HepG2 (cell line): ENCODE results near the gene TCF12. TPM values are rescaled to one million over a fixed set of nuclear protein-coding genes. Genes with fewer than 3 reads are reported as not detected.

ENCODE experiments used
- ATAC-seq: fragments of 200-7000 bp; cut with Tn5 transposase; 3 replicates; pipeline ENCODE4 v1.9.1; 2020; ENCODE audit warnings: mild to moderate bottlenecking, moderate library complexity
- BruUV-seq: library from RNA; stranded (reverse); fragments of 400-500 nt; replicated peaks from 2 replicates; lab custom pipeline; 2021; lab: Mats Ljungman, UMichigan
- CTCF ChIA-PET: fragments of 300-600 bp; formaldehyde crosslinking; extraction: SDS; loops from one replicate; lab custom pipeline; 2021; ENCODE audit warnings: low total read pairs, inconsistent platforms, low intra/inter-chr PET ratio; lab: Yijun Ruan, JAX
- POLR2A ChIA-PET: fragments of 350-600 bp; sonication (Branson Sonifier 250); formaldehyde crosslinking; loops from one replicate; lab custom pipeline; 2020; ENCODE audit warnings: antibody characterized with exemption, inconsistent platforms; lab: Yijun Ruan, JAX
- DNase-seq: peaks from one replicate; pipeline ENCODE4 v3.0.0-alpha.2; 2015; ENCODE audit warnings: low spot score
- FAIRE-seq: peaks from 3 replicates; lab custom pipeline; 2011; peaks lifted over from hg19 to GRCh38; lab: Jason Lieb, UNC
- H2AFZ ChIP-seq: one replicate; pipeline ENCODE4 v1.6.1; 2011; ENCODE audit warnings: low read length, inconsistent platforms
- H3K27ac ChIP-seq: fragments of 300-600 bp; 3 replicates; pipeline ENCODE4 v1.8.0; 2011; ENCODE audit warnings: mixed run types, mild to moderate bottlenecking, mixed read lengths, low read length, inconsistent platforms; ENCODE audit not compliant: insufficient read depth; ENCODE audit errors: extremely low read length
- H3K27me3 ChIP-seq, 2 experiments: fragments of 200-600 bp in 1 of 2; 2 replicates in 1 of 2; 3 replicates in 1 of 2; pipeline versions ENCODE4 v1.6.0 to v1.8.0; 2011; ENCODE audit warnings: low read length in 2 of 2, mild to moderate bottlenecking in 2 of 2, moderate library complexity in 2 of 2, inconsistent platforms in 1 of 2; ENCODE audit not compliant: insufficient read depth in 2 of 2, control insufficient read depth in 1 of 2
- H3K36me3 ChIP-seq, 2 experiments: fragments of 200-600 bp in 1 of 2; replicated peaks in 1 of 2; 2 replicates in 1 of 2; 3 replicates in 1 of 2; pipeline versions ENCODE4 v1.5.1 to v1.8.0; 2011; ENCODE audit warnings: low read length in 2 of 2, inconsistent platforms in 1 of 2; ENCODE audit not compliant: insufficient read depth in 2 of 2, control insufficient read depth in 1 of 2
- H3K4me1 ChIP-seq: 2 replicates; pipeline ENCODE4 v1.5.1; 2012; ENCODE audit warnings: low read length, inconsistent platforms; ENCODE audit not compliant: insufficient read depth
- H3K4me2 ChIP-seq: 2 replicates; pipeline ENCODE4 v1.6.0; 2011; ENCODE audit warnings: low read depth, low read length, inconsistent platforms
- H3K4me3 ChIP-seq, 3 experiments: fragments of 200-600 bp in 1 of 3; sonication (generic), shearing (Covaris generic) in 1 of 3; replicated peaks in 1 of 3; 2 replicates each; pipeline ENCODE4 v1.5.1; 2011 to 2016; ENCODE audit warnings: low read length in 3 of 3, inconsistent platforms in 2 of 3, low read depth in 2 of 3, mild to moderate bottlenecking in 2 of 3, control low read depth in 1 of 3, mixed read lengths in 1 of 3; ENCODE audit not compliant: insufficient read depth in 1 of 3
- H3K79me2 ChIP-seq: one replicate; pipeline ENCODE4 v1.6.1; 2011; ENCODE audit warnings: low read length, inconsistent platforms; ENCODE audit not compliant: insufficient read depth
- H3K9ac ChIP-seq: 2 replicates; pipeline ENCODE4 v1.6.0; 2011; ENCODE audit warnings: mild to moderate bottlenecking, low read depth, low read length, inconsistent platforms; ENCODE audit not compliant: insufficient read depth
- H3K9me3 ChIP-seq: 2 replicates; pipeline ENCODE4 v1.5.1; 2012; ENCODE audit warnings: mild to moderate bottlenecking, low read length
- H4K20me1 ChIP-seq: 2 replicates; pipeline ENCODE4 v1.6.0; 2011; ENCODE audit warnings: inconsistent platforms, mild to moderate bottlenecking, low read length, moderate library complexity; ENCODE audit not compliant: insufficient read depth
- CHD2 ChIP-seq: IDR thresholded peaks from 2 replicates; pipeline ENCODE4 v1.6.1; 2011; ENCODE audit warnings: low read depth, low read length, improper control_type of control experiment
- DPF2 ChIP-seq: sonication (generic); formaldehyde crosslinking; IDR thresholded peaks from 2 replicates; pipeline ENCODE4 v1.4.0; 2020; ENCODE audit warnings: mild to moderate bottlenecking, low read depth, missing genetic modification reagents, borderline replicate concordance
- GABPA ChIP-seq, 2 experiments: IDR thresholded peaks; 2 replicates each; pipeline ENCODE4 v1.6.1; 2011 to 2016; ENCODE audit warnings: low read depth in 2 of 2, low read length in 1 of 2, missing biosample characterization in 1 of 2, missing genetic modification characterization in 1 of 2
- HDAC6 ChIP-seq: fragments of 200-600 bp; sonication (generic); IDR thresholded peaks from 2 replicates; pipeline ENCODE4 v1.7.0; 2017; ENCODE audit warnings: mild to moderate bottlenecking, antibody characterized with exemption, low read length, low read depth
- HNRNPK ChIP-seq: fragments of 200-400 bp; formaldehyde crosslinking; IDR thresholded peaks from 2 replicates; pipeline ENCODE4 v1.6.1; 2018; ENCODE audit warnings: low read length, low read depth, moderate library complexity, mild to moderate bottlenecking; ENCODE audit not compliant: poor library complexity, severe bottlenecking
- NFKB2 ChIP-seq: sonication (generic); formaldehyde crosslinking; IDR thresholded peaks from 2 replicates; pipeline ENCODE4 v1.4.0; 2020; ENCODE audit warnings: missing genetic modification reagents, borderline replicate concordance
- NONO ChIP-seq, 2 experiments: fragments of 450-650 bp in 1 of 2; sonication (generic) in 1 of 2; formaldehyde crosslinking in 1 of 2; IDR thresholded peaks in 1 of 2; conservative IDR thresholded peaks in 1 of 2; 2 replicates each; pipeline versions ENCODE4 v1.6.1 to v1.8.0; 2017 to 2022; ENCODE audit warnings: mild to moderate bottlenecking in 1 of 2, missing genetic modification reagents in 1 of 2, moderate library complexity in 1 of 2
- POLR2AphosphoS5 ChIP-seq: IDR thresholded peaks from 2 replicates; pipeline ENCODE4 v1.6.1; 2012; ENCODE audit warnings: low read depth, low read length
- SSRP1 ChIP-seq: IDR thresholded peaks from 2 replicates; pipeline ENCODE4 v1.6.1; 2016; ENCODE audit warnings: control low read depth
- TOPORS ChIP-seq: sonication (generic); formaldehyde crosslinking; IDR thresholded peaks from 2 replicates; pipeline ENCODE4 v1.8.0; 2023; ENCODE audit warnings: mild to moderate bottlenecking, missing genetic modification reagents
- ZNF720 ChIP-seq: sonication (generic); formaldehyde crosslinking; IDR thresholded peaks from 2 replicates; pipeline ENCODE4 v1.4.0; 2020; ENCODE audit warnings: missing genetic modification reagents
- ZNF878 ChIP-seq: sonication (generic); formaldehyde crosslinking; IDR thresholded peaks from 2 replicates; pipeline ENCODE4 v1.8.1; 2023; ENCODE audit warnings: mild to moderate bottlenecking, missing genetic modification reagents, moderate library complexity
- ZSCAN29 ChIP-seq: sonication (generic); formaldehyde crosslinking; conservative IDR thresholded peaks from 2 replicates; pipeline ENCODE4 v1.4.0; 2020; ENCODE audit warnings: mild to moderate bottlenecking, missing genetic modification reagents
- WGBS: methylation state at CpG from one replicate; pipeline ENCODE4 v1.1.6; 2017; ENCODE audit warnings: low lambda C conversion rate; 5-methylcytosine and 5-hydroxymethylcytosine counted together
- in situ Hi-C: cut with HindIII; loops from 2 replicates; pipeline ENCODE4 v1.10.0; 2017; ENCODE audit warnings: low pct_unique_long_range_greater_than_20kb; ENCODE audit not compliant: extremely low pct_ligation_motif_present
- intact Hi-C: fragments of 100-400 bp; cut with micrococcal nuclease; formaldehyde crosslinking; loops from one replicate; pipeline ENCODE4 v1.10.0; 2022; ENCODE audit not compliant: unreplicated experiment
- polyA plus RNA-seq, 8 experiments: library from polyadenylated mRNA; depleted of rRNA in 3 of 8; stranded (reverse) in 7 of 8; unstranded in 1 of 8; fragments of >200 nt; fragmentation: Illumina TruSeq in 4 of 8; extraction: Trizol in 4 of 8; gene quantifications; 2 replicates each; pipeline versions ENCODE4 v1.2.1 to v1.2.3, GENCODE V29; 2011 to 2016; ENCODE audit warnings: low read depth in 4 of 8, missing spikeins in 1 of 8, mixed read lengths in 1 of 8; ENCODE audit not compliant: insufficient read depth in 1 of 8
- total RNA-seq, 5 experiments: library from RNA; depleted of rRNA; stranded (reverse); fragments of >200 nt; fragmentation: Illumina TruSeq; extraction: Trizol; gene quantifications; 2 replicates each; pipeline ENCODE4 v1.2.3, GENCODE V29; 2016; ENCODE audit warnings: low read depth in 1 of 5
- TF ChIP-seq, protein P1 (sequence below): sonication (generic); formaldehyde crosslinking; IDR thresholded peaks from 2 replicates; pipeline ENCODE4 v1.5.1; 2020; ENCODE audit warnings: missing genetic modification reagents, mild to moderate bottlenecking, borderline replicate concordance
- TF ChIP-seq, protein P2 (sequence below): sonication (generic); formaldehyde crosslinking; IDR thresholded peaks from 2 replicates; pipeline ENCODE4 v1.4.0; 2020; ENCODE audit warnings: missing genetic modification reagents, borderline replicate concordance

TCF12 gene
- total and polyA plus RNA-seq, 2 of the 13 experiments (the other 11 are each of a cell fraction or from before 2014, with no cell fraction given), result 48.6 to 51.1 TPM

DNA sequence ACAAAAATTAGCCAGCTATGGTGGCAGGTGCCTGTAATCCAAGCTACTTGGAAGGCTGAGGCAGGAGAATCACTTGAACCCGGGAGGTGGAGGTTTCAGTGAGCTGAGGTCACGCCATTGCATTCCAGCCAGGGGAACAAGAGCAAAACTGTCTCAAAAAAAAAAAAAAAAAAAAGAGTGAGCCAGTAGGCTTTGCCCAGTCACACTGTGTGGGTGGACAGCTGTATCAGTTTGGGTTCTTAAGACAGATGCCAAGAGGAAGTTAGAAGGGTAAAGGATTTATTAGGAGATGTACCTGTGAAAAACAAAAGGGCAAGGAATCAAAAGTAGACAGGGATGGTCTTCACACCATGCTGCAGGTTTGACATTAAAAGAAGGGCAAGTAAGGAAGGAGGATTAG is 371.7 kb downstream of the TCF12 start:
- H2AFZ ChIP-seq, result no peak overlapping the region
- WGBS, result 90% methylated on average over 2 of the region's 2 CpGs
- no peak overlapping the region for H3K4me3 ChIP-seq
- ChIA-PET CTCF (no interaction called here), POLR2A (no interaction called here)
- DNase-seq, result no peak
- peaks cover 7 to 30% of the 10 kb centered on the region in 2 experiments for H3K36me3 ChIP-seq
- H3K27me3 ChIP-seq, result no peaks in the 10 kb centered on the region
- ATAC-seq, result no peak
- H3K4me2 ChIP-seq, result no peak overlapping the region
- in situ Hi-C loops (no loop called here), intact Hi-C loops (no loop called here)
- TF ChIP-seq, protein P1, sequence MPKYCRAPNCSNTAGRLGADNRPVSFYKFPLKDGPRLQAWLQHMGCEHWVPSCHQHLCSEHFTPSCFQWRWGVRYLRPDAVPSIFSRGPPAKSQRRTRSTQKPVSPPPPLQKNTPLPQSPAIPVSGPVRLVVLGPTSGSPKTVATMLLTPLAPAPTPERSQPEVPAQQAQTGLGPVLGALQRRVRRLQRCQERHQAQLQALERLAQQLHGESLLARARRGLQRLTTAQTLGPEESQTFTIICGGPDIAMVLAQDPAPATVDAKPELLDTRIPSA, result no peak
- TF ChIP-seq DPF2 (CRISPR knock-in tag) (no peak), TOPORS (CRISPR knock-in tag) (no peak), HNRNPK (no peak), HDAC6 (no peak), NFKB2 (CRISPR knock-in tag) (no peak), CHD2 (no peak)
- H3K9me3 ChIP-seq, result no peaks in the 10 kb centered on the region
- no peak overlapping the region for H3K9ac ChIP-seq
- no peaks in the 10 kb centered on the region for H4K20me1 ChIP-seq
- H3K27ac ChIP-seq, result no peak overlapping the region
- no peak for FAIRE-seq
- no peaks in the 10 kb centered on the region for H3K79me2 ChIP-seq
- H3K4me1 ChIP-seq, result no peaks in the 10 kb centered on the region
- BruUV-seq, result no TSS peak

DNA sequence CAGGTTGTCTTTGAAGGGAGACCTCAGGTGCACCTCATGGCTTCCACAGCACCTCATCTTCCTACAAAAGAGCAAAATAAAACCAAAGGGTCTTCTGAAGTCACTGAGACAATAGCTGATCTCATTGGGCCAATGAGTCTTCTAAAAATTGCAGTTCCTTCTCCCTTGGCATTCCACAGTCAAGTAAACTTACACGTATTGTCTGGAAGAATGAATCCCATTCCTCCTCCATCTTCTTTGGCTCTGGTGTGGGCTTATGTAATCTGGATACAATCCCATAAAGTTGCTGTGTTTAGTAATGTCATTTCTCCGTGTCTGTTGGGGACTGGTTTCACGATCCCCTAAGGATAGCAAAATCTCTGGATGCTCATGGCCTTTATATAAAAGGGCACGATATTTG is 372.4 kb downstream of the TCF12 start:
- TF ChIP-seq POLR2AphosphoS5, result no peak
- no peak for TF ChIP-seq ZNF878
- TF ChIP-seq, protein P2, sequence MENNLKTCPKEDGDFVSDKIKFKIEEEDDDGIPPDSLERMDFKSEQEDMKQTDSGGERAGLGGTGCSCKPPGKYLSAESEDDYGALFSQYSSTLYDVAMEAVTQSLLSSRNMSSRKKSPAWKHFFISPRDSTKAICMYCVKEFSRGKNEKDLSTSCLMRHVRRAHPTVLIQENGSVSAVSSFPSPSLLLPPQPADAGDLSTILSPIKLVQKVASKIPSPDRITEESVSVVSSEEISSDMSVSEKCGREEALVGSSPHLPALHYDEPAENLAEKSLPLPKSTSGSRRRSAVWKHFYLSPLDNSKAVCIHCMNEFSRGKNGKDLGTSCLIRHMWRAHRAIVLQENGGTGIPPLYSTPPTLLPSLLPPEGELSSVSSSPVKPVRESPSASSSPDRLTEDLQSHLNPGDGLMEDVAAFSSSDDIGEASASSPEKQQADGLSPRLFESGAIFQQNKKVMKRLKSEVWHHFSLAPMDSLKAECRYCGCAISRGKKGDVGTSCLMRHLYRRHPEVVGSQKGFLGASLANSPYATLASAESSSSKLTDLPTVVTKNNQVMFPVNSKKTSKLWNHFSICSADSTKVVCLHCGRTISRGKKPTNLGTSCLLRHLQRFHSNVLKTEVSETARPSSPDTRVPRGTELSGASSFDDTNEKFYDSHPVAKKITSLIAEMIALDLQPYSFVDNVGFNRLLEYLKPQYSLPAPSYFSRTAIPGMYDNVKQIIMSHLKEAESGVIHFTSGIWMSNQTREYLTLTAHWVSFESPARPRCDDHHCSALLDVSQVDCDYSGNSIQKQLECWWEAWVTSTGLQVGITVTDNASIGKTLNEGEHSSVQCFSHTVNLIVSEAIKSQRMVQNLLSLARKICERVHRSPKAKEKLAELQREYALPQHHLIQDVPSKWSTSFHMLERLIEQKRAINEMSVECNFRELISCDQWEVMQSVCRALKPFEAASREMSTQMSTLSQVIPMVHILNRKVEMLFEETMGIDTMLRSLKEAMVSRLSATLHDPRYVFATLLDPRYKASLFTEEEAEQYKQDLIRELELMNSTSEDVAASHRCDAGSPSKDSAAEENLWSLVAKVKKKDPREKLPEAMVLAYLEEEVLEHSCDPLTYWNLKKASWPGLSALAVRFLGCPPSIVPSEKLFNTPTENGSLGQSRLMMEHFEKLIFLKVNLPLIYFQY (CRISPR knock-in tag), result no peak
- no peak for TF ChIP-seq NONO (IDR thresholded peaks at IDR 0.05)
- no peak for TF ChIP-seq NONO (CRISPR knock-in tag; conservative IDR thresholded peaks at IDR 0.05)
- no peak for TF ChIP-seq ZNF720 (CRISPR knock-in tag)
- TF ChIP-seq SSRP1 (CRISPR knock-in tag), result no peak
- no peak for TF ChIP-seq GABPA (IDR thresholded peaks at IDR 0.05; ENCODE audit: low read depth, low read length)
- no peak for TF ChIP-seq GABPA (CRISPR knock-in tag; IDR thresholded peaks at IDR 0.05; ENCODE audit: low read depth)
- TF ChIP-seq ZSCAN29 (CRISPR knock-in tag), result no peak
- no peak overlapping the region for H3K9ac ChIP-seq
- POLR2A ChIA-PET, result no interaction called here
- no peak for FAIRE-seq
- CTCF ChIA-PET, result no interaction called here
- no peak for DNase-seq
- H3K9me3 ChIP-seq, result no peaks in the 10 kb centered on the region
- intact Hi-C loops (no loop called here), in situ Hi-C loops (no loop called here)
- no peaks in the 10 kb centered on the region for H3K27me3 ChIP-seq
- H3K4me3 ChIP-seq, result no peak overlapping the region
- no peak for ATAC-seq
- H3K79me2 ChIP-seq, result no peaks in the 10 kb centered on the region
- H3K27ac ChIP-seq, result no peak overlapping the region
- BruUV-seq, result no TSS peak
- peaks cover 7 to 24% of the 10 kb centered on the region in 2 experiments for H3K36me3 ChIP-seq
- H2AFZ ChIP-seq, result no peak overlapping the region
- no peaks in the 10 kb centered on the region for H4K20me1 ChIP-seq
- 95% methylated on average over 4 of the region's 4 CpGs for WGBS
- H3K4me2 ChIP-seq, result no peak overlapping the region
- no peaks in the 10 kb centered on the region for H3K4me1 ChIP-seq
